Hepatocyte (in vitro differentiated cells): ENCODE results near the gene SLC12A7. TPM values are rescaled to one million over a fixed set of nuclear protein-coding genes. Genes with fewer than 3 reads are reported as not detected.

Source experiments
- DNase-seq: peaks from one replicate; pipeline ENCODE4 v3.0.0-alpha.2; 2016; ENCODE audit warnings: low spot score
- H2AFZ ChIP-seq: fragments of 200-600 bp; sonication (generic); 2 replicates; pipeline ENCODE4 v1.6.0; 2016; ENCODE audit warnings: antibody characterized with exemption, mild to moderate bottlenecking
- H3K27ac ChIP-seq: fragments of 200-600 bp; sonication (generic); 2 replicates; pipeline ENCODE4 v1.5.1; 2016; ENCODE audit warnings: mild to moderate bottlenecking
- H3K27me3 ChIP-seq: fragments of 200-600 bp; sonication (generic); 2 replicates; pipeline ENCODE4 v1.6.1; 2016
- H3K36me3 ChIP-seq: fragments of 200-600 bp; sonication (generic); replicated peaks from 2 replicates; pipeline ENCODE4 v1.5.1; 2016; ENCODE audit warnings: low read depth; ENCODE audit not compliant: insufficient read depth
- H3K4me1 ChIP-seq: fragments of 200-600 bp; sonication (generic); 2 replicates; pipeline ENCODE4 v1.5.1; 2016; ENCODE audit warnings: mild to moderate bottlenecking, moderate library complexity; ENCODE audit not compliant: insufficient read depth
- H3K4me2 ChIP-seq: fragments of 200-600 bp; sonication (generic); 2 replicates; pipeline ENCODE4 v1.6.0; 2016
- H3K4me3 ChIP-seq: fragments of 200-600 bp; sonication (generic); 2 replicates; pipeline ENCODE4 v1.5.1; 2016; ENCODE audit warnings: mild to moderate bottlenecking
- H3K79me2 ChIP-seq: fragments of 200-600 bp; sonication (generic); 2 replicates; pipeline ENCODE4 v1.6.0; 2017; ENCODE audit warnings: mild to moderate bottlenecking
- H3K9me2 ChIP-seq: fragments of 200-600 bp; sonication (generic); replicated peaks from 2 replicates; pipeline ENCODE4 v1.6.0; 2017; ENCODE audit warnings: mild to moderate bottlenecking; ENCODE audit not compliant: insufficient read depth
- H3K9me3 ChIP-seq: fragments of 200-600 bp; sonication (generic); 2 replicates; pipeline ENCODE4 v1.5.1; 2016; ENCODE audit warnings: low read depth, mild to moderate bottlenecking
- H4K20me1 ChIP-seq: fragments of 200-600 bp; sonication (generic); 2 replicates; pipeline ENCODE4 v1.6.0; 2016; ENCODE audit warnings: mild to moderate bottlenecking; ENCODE audit not compliant: insufficient read depth, poor library complexity, severe bottlenecking
- EZH2 ChIP-seq: fragments of 200-600 bp; sonication (generic); IDR thresholded peaks from 2 replicates; pipeline ENCODE4 v1.6.1; 2016; ENCODE audit warnings: antibody characterized with exemption, mild to moderate bottlenecking, borderline replicate concordance
- EZH2phosphoT487 ChIP-seq: fragments of 200-600 bp; sonication (generic); IDR thresholded peaks from one replicate; pipeline ENCODE4 v1.6.1; 2018; ENCODE audit warnings: antibody characterized with exemption, mild to moderate bottlenecking, low read depth, moderate library complexity; ENCODE audit not compliant: unreplicated experiment, severe bottlenecking
- WGBS: methylation state at CpG from one replicate; pipeline ENCODE4 v1.1.6; 2016; ENCODE audit warnings: low lambda C conversion rate; ENCODE audit errors: missing lambda C conversion rate; 5-methylcytosine and 5-hydroxymethylcytosine counted together
- polyA plus RNA-seq: library from polyadenylated mRNA; unstranded; fragments of >200 nt; fragmentation: Nextera tagmentation; extraction: Ambion mirVana; gene quantifications from 2 replicates; pipeline ENCODE4 v1.2.1, GENCODE V29; 2016
- total RNA-seq: library from RNA; depleted of rRNA; stranded (reverse); fragments of >200 nt; gene quantifications from 2 replicates; pipeline ENCODE4 v1.2.3, GENCODE V29; 2014
- TF ChIP-seq, protein P1 (sequence below): fragments of 200-600 bp; sonication (generic); IDR thresholded peaks from 2 replicates; pipeline ENCODE4 v1.5.1; 2016; ENCODE audit warnings: antibody characterized with exemption, mild to moderate bottlenecking; ENCODE audit not compliant: poor library complexity

SLC12A7 gene
- total and polyA plus RNA-seq, 2 experiments from 2014 or later = 30.2 to 34.3 TPM

DNA sequence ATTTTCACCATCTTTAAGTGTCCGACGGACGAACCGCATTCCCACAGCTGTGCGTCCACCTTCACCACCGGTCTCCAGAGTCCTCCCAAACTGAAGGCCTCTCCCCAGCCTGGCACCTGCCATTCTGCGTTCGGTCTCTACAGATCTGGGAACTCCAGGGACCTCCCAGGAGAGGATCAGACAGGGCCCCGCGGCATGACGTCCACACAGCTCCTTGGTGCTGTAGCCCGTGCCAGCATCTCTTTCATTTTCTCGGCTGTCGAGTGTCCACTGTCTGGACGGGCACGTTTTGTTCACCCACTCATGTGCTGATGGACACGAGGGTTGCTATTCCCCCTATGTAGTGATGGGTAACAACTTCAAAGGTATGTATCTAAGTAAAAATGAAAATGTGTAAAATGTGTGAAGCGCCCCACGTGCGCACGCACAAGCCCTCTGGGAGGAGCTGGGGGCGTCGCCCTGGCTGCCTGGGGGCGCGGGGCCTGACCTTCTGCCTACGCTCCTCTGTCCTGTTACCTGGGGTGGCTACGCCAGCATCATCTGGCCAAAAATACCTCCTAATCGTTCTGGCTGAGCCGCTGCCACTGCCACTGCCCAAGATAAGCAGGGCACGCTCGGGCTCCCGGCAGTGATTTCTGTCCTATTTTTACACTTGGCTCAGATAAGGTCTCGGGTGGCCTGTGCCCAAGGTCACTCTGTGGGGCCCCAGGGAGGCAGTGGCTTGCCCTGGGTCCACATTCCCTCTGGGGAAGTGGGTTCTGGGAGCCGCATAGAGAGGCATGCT is 10.8 kb upstream of the SLC12A7 start:
- H3K4me3 ChIP-seq = no peak overlapping the region
- TF ChIP-seq EZH2 = no peak
- H3K9me2 ChIP-seq = no peaks in the 10 kb centered on the region
- no peaks in the 10 kb centered on the region for H3K79me2 ChIP-seq
- WGBS = 93% methylated on average over 34 of the region's 34 CpGs
- DNase-seq = no peak
- no peak overlapping the region for H3K4me2 ChIP-seq
- no peaks in the 10 kb centered on the region for H4K20me1 ChIP-seq
- H2AFZ ChIP-seq = no peak overlapping the region
- no peaks in the 10 kb centered on the region for H3K9me3 ChIP-seq
- H3K27me3 ChIP-seq = no peaks in the 10 kb centered on the region
- H3K36me3 ChIP-seq = no peaks in the 10 kb centered on the region
- no peak overlapping the region for H3K27ac ChIP-seq
- H3K4me1 ChIP-seq = peaks cover 33% of the 10 kb centered on the region

DNA sequence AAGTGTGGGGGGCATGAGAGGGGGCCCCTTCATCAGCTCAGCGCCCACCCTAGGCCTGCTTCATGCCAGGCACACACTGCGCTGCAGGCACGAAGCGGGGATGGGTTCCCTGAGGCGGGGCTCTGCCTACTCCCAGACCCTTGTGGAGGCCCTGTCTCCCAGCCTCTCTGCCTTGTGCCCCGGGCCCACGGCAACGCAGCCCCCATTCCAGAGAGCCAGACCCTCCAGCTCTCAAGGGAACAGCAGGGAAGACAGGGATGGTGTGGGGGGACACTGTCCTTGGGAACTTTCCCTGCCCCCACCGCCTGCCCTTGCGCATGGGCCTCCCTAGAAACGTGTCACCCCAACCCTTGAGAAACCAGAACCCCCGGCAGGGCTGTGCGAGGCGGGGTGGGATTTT is 10.0 kb upstream of the SLC12A7 start:
- Histone ChIP-seq H2AFZ (no peak overlapping the region), H3K4me3 (no peak overlapping the region), H3K27me3 (no peaks in the 10 kb centered on the region), H4K20me1 (no peaks in the 10 kb centered on the region), H3K4me1 (peaks cover 37% of the 10 kb centered on the region), H3K9me2 (no peaks in the 10 kb centered on the region), H3K4me2 (no peak overlapping the region), H3K36me3 (no peaks in the 10 kb centered on the region), H3K79me2 (no peaks in the 10 kb centered on the region), H3K27ac (no peak overlapping the region), H3K9me3 (no peaks in the 10 kb centered on the region)
- no peak for TF ChIP-seq EZH2
- TF ChIP-seq EZH2phosphoT487 = no peak
- TF ChIP-seq, protein P1, sequence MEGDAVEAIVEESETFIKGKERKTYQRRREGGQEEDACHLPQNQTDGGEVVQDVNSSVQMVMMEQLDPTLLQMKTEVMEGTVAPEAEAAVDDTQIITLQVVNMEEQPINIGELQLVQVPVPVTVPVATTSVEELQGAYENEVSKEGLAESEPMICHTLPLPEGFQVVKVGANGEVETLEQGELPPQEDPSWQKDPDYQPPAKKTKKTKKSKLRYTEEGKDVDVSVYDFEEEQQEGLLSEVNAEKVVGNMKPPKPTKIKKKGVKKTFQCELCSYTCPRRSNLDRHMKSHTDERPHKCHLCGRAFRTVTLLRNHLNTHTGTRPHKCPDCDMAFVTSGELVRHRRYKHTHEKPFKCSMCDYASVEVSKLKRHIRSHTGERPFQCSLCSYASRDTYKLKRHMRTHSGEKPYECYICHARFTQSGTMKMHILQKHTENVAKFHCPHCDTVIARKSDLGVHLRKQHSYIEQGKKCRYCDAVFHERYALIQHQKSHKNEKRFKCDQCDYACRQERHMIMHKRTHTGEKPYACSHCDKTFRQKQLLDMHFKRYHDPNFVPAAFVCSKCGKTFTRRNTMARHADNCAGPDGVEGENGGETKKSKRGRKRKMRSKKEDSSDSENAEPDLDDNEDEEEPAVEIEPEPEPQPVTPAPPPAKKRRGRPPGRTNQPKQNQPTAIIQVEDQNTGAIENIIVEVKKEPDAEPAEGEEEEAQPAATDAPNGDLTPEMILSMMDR = no peak
- DNase-seq = no peak
- WGBS = 96% methylated on average over 14 of the region's 14 CpGs

DNA sequence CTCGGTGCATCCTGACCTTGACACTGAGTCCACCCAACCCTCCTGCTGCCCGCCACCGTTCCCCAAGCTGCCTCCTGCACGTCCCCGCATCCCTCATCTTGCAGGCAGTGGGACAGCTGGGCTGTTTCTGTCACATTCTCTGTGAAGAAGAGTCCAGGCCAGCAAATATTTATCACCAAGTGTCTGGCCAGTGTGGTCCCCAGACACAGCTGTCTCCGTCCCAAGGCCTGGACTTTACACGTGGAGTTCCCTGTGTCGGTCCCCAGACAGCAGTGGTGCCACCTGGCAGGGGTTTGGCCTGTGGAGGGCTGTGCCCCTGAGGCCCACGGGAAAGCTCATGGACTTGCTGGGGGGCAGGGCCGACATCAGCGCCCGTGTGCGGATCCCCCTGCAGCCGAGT is 9.2 kb upstream of the SLC12A7 start:
- Histone ChIP-seq H2AFZ (no peak overlapping the region), H3K9me3 (no peaks in the 10 kb centered on the region), H3K4me2 (no peak overlapping the region), H3K4me3 (no peak overlapping the region), H4K20me1 (no peaks in the 10 kb centered on the region), H3K79me2 (no peaks in the 10 kb centered on the region), H3K36me3 (no peaks in the 10 kb centered on the region), H3K27ac (no peak overlapping the region), H3K9me2 (no peaks in the 10 kb centered on the region), H3K4me1 (peaks cover 37% of the 10 kb centered on the region), H3K27me3 (no peaks in the 10 kb centered on the region)
- DNase-seq = no peak
- 84% methylated on average over 14 of the region's 14 CpGs for WGBS
- TF ChIP-seq EZH2phosphoT487 (no peak), EZH2 (no peak)
- TF ChIP-seq, protein P1 = no peak

DNA sequence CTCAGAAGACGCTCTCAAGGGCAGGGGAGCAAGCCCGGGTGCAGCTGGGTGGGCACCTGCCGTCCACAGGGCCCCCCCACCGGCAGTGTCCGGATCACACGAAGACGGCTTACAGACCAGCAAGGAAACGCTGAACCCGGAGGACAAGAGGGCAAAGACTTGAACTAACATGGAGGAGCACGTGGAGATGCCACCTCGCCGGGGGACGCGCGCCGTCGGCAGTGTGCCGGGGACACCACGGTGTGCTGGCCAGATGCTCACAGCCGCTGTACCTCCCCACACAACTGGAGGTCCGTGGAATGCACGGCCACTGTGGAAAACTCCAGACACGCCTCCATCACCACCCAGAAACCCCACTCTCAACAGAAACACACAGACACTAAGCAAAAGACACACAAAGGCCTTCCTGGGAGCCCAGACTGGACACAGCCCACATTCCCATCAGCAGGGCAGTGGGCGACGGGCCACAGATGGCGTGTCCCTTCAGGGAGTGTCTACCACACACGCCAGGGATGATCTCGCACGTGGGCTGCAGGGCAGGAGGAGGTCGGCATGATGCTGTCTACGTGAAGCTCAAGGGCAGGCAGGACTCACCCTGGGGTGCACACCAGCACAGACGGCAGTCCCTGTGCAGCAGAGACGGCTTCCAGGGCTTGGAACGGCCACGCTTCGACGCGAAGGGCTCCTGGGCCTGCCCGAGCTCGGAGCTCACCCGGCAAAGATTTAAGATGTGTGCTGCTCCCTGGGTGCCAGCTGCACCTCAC is 8.6 kb upstream of the SLC12A7 start:
- 92% methylated on average over 41 of the region's 41 CpGs for WGBS
- Histone ChIP-seq H3K9me3 (no peaks in the 10 kb centered on the region), H3K27ac (no peak overlapping the region), H3K4me3 (no peak overlapping the region), H3K4me2 (no peak overlapping the region), H3K79me2 (no peaks in the 10 kb centered on the region), H3K4me1 (peaks cover 35% of the 10 kb centered on the region), H2AFZ (no peak overlapping the region), H3K27me3 (no peaks in the 10 kb centered on the region), H3K9me2 (no peaks in the 10 kb centered on the region), H4K20me1 (no peaks in the 10 kb centered on the region), H3K36me3 (no peaks in the 10 kb centered on the region)
- TF ChIP-seq, protein P1 = no peak
- TF ChIP-seq EZH2 (no peak), EZH2phosphoT487 (no peak)
- no peak for DNase-seq
